ENCODE data around the gene IQSEC3. TPM values are rescaled to one million over a fixed set of nuclear protein-coding genes. Genes with fewer than 3 reads are reported as not detected.

Gene IQSEC3
- total RNA-seq, 2 experiments from 2014 or later: not detected

- intact Hi-C loops (cut with micrococcal nuclease; ENCODE audit: unreplicated experiment): no loop called here
- CTCF ChIA-PET (ENCODE audit: unreplicated experiment): no interaction called here
Measured at GRCh38 chr12:148676-149416, 82.3 kb downstream of the IQSEC3 start.

GRCh38 chr12:151579-151978 lies 85.0 kb downstream of the IQSEC3 start:
- Histone ChIP-seq H3K36me3 (ENCODE audit: insufficient read depth, low read length) (no peaks in the 10 kb centered on the region), H3K4me2 (ENCODE audit: low read length) (no peak overlapping the region), H3K4me3 (ENCODE audit: low read depth, low read length, poor library complexity, severe bottlenecking) (no peak overlapping the region), H2AFZ (ENCODE audit: low read length) (no peak overlapping the region), H4K20me1 (ENCODE audit: insufficient read depth, low read length) (no peaks in the 10 kb centered on the region), H3K9me2 (ENCODE audit: insufficient read depth, low read length) (no peaks in the 10 kb centered on the region), H3K79me2 (ENCODE audit: insufficient read depth, low read depth, low read length) (no peaks in the 10 kb centered on the region), H3K9me3 (ENCODE audit: low read length) (no peaks in the 10 kb centered on the region), H3K27ac (ENCODE audit: low read depth, low read length, poor library complexity, severe bottlenecking) (no peak overlapping the region), H3K4me1 (ENCODE audit: insufficient read depth, low read length, poor library complexity, severe bottlenecking) (peaks cover 8% of the 10 kb centered on the region)
- no peak for TF ChIP-seq EZH2phosphoT487 (IDR thresholded peaks at IDR 0.05; ENCODE audit: borderline replicate concordance, low read depth, low read length)
- TF ChIP-seq, protein P1, sequence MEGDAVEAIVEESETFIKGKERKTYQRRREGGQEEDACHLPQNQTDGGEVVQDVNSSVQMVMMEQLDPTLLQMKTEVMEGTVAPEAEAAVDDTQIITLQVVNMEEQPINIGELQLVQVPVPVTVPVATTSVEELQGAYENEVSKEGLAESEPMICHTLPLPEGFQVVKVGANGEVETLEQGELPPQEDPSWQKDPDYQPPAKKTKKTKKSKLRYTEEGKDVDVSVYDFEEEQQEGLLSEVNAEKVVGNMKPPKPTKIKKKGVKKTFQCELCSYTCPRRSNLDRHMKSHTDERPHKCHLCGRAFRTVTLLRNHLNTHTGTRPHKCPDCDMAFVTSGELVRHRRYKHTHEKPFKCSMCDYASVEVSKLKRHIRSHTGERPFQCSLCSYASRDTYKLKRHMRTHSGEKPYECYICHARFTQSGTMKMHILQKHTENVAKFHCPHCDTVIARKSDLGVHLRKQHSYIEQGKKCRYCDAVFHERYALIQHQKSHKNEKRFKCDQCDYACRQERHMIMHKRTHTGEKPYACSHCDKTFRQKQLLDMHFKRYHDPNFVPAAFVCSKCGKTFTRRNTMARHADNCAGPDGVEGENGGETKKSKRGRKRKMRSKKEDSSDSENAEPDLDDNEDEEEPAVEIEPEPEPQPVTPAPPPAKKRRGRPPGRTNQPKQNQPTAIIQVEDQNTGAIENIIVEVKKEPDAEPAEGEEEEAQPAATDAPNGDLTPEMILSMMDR (conservative IDR thresholded peaks at IDR 0.05; ENCODE audit: low read length): no peak
- POLR2A ChIA-PET: no interaction called here
- intact Hi-C loops (cut with micrococcal nuclease; ENCODE audit: unreplicated experiment): no loop called here
- DNase-seq (ENCODE audit: low spot score): no peak
- no TSS peak for BruUV-seq (replicated peaks)
- CTCF ChIA-PET (ENCODE audit: unreplicated experiment): no interaction called here

More at GRCh38 chr12:148676-149416, 82.3 kb downstream of the IQSEC3 start:
- BruUV-seq (replicated peaks): no TSS peak
- DNase-seq (ENCODE audit: low spot score): no peak
- no peak for TF ChIP-seq EZH2phosphoT487 (IDR thresholded peaks at IDR 0.05; ENCODE audit: borderline replicate concordance, low read depth, low read length)
- TF ChIP-seq, protein P1 (conservative IDR thresholded peaks at IDR 0.05; ENCODE audit: low read length): no peak
- no peak overlapping the region for H3K4me2 ChIP-seq (ENCODE audit: low read length)
- H3K4me1 ChIP-seq (ENCODE audit: insufficient read depth, low read length, poor library complexity, severe bottlenecking): peaks cover 8% of the 10 kb centered on the region
- H4K20me1 ChIP-seq (ENCODE audit: insufficient read depth, low read length): no peaks in the 10 kb centered on the region
- H3K36me3 ChIP-seq (ENCODE audit: insufficient read depth, low read length): no peaks in the 10 kb centered on the region
- no peaks in the 10 kb centered on the region for H3K79me2 ChIP-seq (ENCODE audit: insufficient read depth, low read depth, low read length)
- POLR2A ChIA-PET: interaction anchor here (0.7 kb wide), 1 partner anchor 23 kb away, joined by 4 read pairs; no protein-coding TSS in a partner anchor
- H3K27ac ChIP-seq (ENCODE audit: low read depth, low read length, poor library complexity, severe bottlenecking): no peak overlapping the region
- H3K4me3 ChIP-seq (ENCODE audit: low read depth, low read length, poor library complexity, severe bottlenecking): no peak overlapping the region
- H3K9me2 ChIP-seq (ENCODE audit: insufficient read depth, low read length): no peaks in the 10 kb centered on the region
- no peak overlapping the region for H2AFZ ChIP-seq (ENCODE audit: low read length)
- no peaks in the 10 kb centered on the region for H3K9me3 ChIP-seq (ENCODE audit: low read length)

DNA sequence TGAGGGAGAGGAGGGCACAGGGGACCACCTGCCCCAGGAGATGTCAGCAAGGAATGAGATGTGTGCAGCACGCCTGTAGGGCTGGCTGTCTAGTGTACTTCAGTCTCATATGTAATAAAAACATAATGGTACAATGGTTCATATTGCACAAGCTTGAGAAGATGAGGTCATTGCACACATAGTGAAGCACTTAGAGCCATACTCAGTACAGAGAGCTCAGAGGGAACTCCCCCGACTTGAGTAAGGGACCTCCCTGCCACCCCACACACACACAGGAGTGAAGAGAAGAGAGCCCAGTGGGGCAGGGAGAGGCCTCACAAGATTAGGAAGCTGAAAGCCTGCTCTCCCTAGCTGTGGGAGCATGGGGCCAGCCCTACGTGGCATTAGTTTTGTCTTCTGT lies 85.9 kb downstream of the IQSEC3 start:
- Histone ChIP-seq H4K20me1 (ENCODE audit: insufficient read depth, low read length) (no peaks in the 10 kb centered on the region), H3K27ac (ENCODE audit: low read depth, low read length, poor library complexity, severe bottlenecking) (no peak overlapping the region), H3K4me2 (ENCODE audit: low read length) (no peak overlapping the region), H3K4me3 (ENCODE audit: low read depth, low read length, poor library complexity, severe bottlenecking) (no peak overlapping the region), H2AFZ (ENCODE audit: low read length) (peak overlapping the region; percentile 8; the same call in 1 of the 2 replicates), H3K79me2 (ENCODE audit: insufficient read depth, low read depth, low read length) (no peaks in the 10 kb centered on the region), H3K4me1 (ENCODE audit: insufficient read depth, low read length, poor library complexity, severe bottlenecking) (peaks cover 8% of the 10 kb centered on the region), H3K9me2 (ENCODE audit: insufficient read depth, low read length) (no peaks in the 10 kb centered on the region), H3K9me3 (ENCODE audit: low read length) (no peaks in the 10 kb centered on the region), H3K36me3 (ENCODE audit: insufficient read depth, low read length) (no peaks in the 10 kb centered on the region)
- TF ChIP-seq, protein P1 (conservative IDR thresholded peaks at IDR 0.05; ENCODE audit: low read length): no peak
- no peak for TF ChIP-seq EZH2phosphoT487 (IDR thresholded peaks at IDR 0.05; ENCODE audit: borderline replicate concordance, low read depth, low read length)
- no peak for DNase-seq (ENCODE audit: low spot score)
- ChIA-PET POLR2A (interaction anchor here (1.5 kb wide), 2 partner anchors 26 to 46 kb away, joined by 4 read pairs; no protein-coding TSS in a partner anchor), CTCF (ENCODE audit: unreplicated experiment) (interaction anchor here (1.4 kb wide), 1 partner anchor 46 kb away, joined by 3 read pairs; no protein-coding TSS in a partner anchor)
- BruUV-seq (replicated peaks): no TSS peak
- intact Hi-C loops (cut with micrococcal nuclease; ENCODE audit: unreplicated experiment): no loop called here

Data from OCI-LY7 (cell line).